WTC11 (cell line): ENCODE results near the gene MYCBP. TPM values are rescaled to one million over a fixed set of nuclear protein-coding genes. Genes with fewer than 3 reads are reported as not detected.

ENCODE experiments used
- ATAC-seq: fragments of 200-7000 bp; cut with Tn5 transposase; 2 replicates; pipeline ENCODE4 v1.10.0; 2021; ENCODE audit warnings: mild to moderate bottlenecking, moderate library complexity
- CTCF ChIA-PET: fragments of 300-600 bp; sonication (Branson Sonifier 250); formaldehyde crosslinking; loops from one replicate; lab custom pipeline; 2021; ENCODE audit warnings: antibody characterized with exemption; lab: Charles Lee
- POLR2A ChIA-PET: fragments of 350-600 bp; sonication (Branson Sonifier 250); formaldehyde crosslinking; loops from one replicate; lab custom pipeline; 2021; ENCODE audit warnings: antibody characterized with exemption; lab: Charles Lee
- DNase-seq: peaks from one replicate; pipeline ENCODE4 v3.0.0; 2021; ENCODE audit warnings: low spot score
- H3K27ac Mint-ChIP-seq: 2 replicates; pipeline ENCODE4 v1.8.0; 2021; ENCODE audit warnings: mixed read lengths
- H3K27me3 Mint-ChIP-seq: 2 replicates; pipeline ENCODE4 v1.8.0; 2021; ENCODE audit warnings: low read depth, mild to moderate bottlenecking, moderate library complexity, mixed read lengths
- H3K36me3 Mint-ChIP-seq: 2 replicates; pipeline ENCODE4 v1.8.0; 2021; ENCODE audit warnings: mixed read lengths
- H3K4me1 Mint-ChIP-seq: 2 replicates; pipeline ENCODE4 v1.8.0; 2022; ENCODE audit warnings: mixed read lengths
- H3K4me3 Mint-ChIP-seq: 2 replicates; pipeline ENCODE4 v1.8.0; 2021; ENCODE audit warnings: mild to moderate bottlenecking, moderate library complexity, mixed read lengths
- H3K9me3 Mint-ChIP-seq: 2 replicates; pipeline ENCODE4 v1.8.0; 2021; ENCODE audit warnings: mixed read lengths
- CBFB ChIP-seq: sonication (generic); formaldehyde crosslinking; IDR thresholded peaks from 2 replicates; pipeline ENCODE4 v1.8.1; 2022; ENCODE audit warnings: mild to moderate bottlenecking, low read depth, missing genetic modification reagents
- CREB1 ChIP-seq: sonication (generic); formaldehyde crosslinking; IDR thresholded peaks from 2 replicates; pipeline ENCODE4 v1.8.0; 2023; ENCODE audit warnings: mild to moderate bottlenecking, missing genetic modification reagents
- CREM ChIP-seq: sonication (generic); formaldehyde crosslinking; IDR thresholded peaks from 2 replicates; pipeline ENCODE4 v1.8.1; 2022; ENCODE audit warnings: mild to moderate bottlenecking, missing genetic modification reagents, moderate library complexity
- ETV6 ChIP-seq: sonication (generic); formaldehyde crosslinking; IDR thresholded peaks from 2 replicates; pipeline ENCODE4 v1.8.1; 2022; ENCODE audit warnings: mild to moderate bottlenecking, missing genetic modification reagents
- FOXJ3 ChIP-seq: sonication (generic); formaldehyde crosslinking; IDR thresholded peaks from 2 replicates; pipeline ENCODE4 v1.9.0; 2021; ENCODE audit warnings: missing genetic modification reagents, mild to moderate bottlenecking, borderline replicate concordance
- FOXK1 ChIP-seq: sonication (generic); formaldehyde crosslinking; IDR thresholded peaks from 2 replicates; pipeline ENCODE4 v1.8.0; 2022; ENCODE audit warnings: mild to moderate bottlenecking, moderate library complexity, missing genetic modification reagents
- GTF2I ChIP-seq: fragments of 250-450 bp; sonication (Bioruptor Pico); conservative IDR thresholded peaks from 2 replicates; pipeline ENCODE4 v1.4.0; 2021; ENCODE audit warnings: mild to moderate bottlenecking
- IRF2 ChIP-seq: sonication (generic); formaldehyde crosslinking; IDR thresholded peaks from 2 replicates; pipeline ENCODE4 v1.8.0; 2022; ENCODE audit warnings: low read depth, missing genetic modification reagents, borderline replicate concordance
- JAZF1 ChIP-seq: fragments of 250-450 bp; sonication (Bioruptor Pico); IDR thresholded peaks from 2 replicates; pipeline ENCODE4 v1.9.0; 2021; ENCODE audit warnings: moderate library complexity, mild to moderate bottlenecking, inconsistent platforms
- JUN ChIP-seq: sonication (generic); formaldehyde crosslinking; IDR thresholded peaks from 2 replicates; pipeline ENCODE4 v1.8.0; 2023; ENCODE audit warnings: mild to moderate bottlenecking, missing genetic modification reagents
- NFYB ChIP-seq: sonication (generic); formaldehyde crosslinking; conservative IDR thresholded peaks from 2 replicates; pipeline ENCODE4 v1.8.0; 2022; ENCODE audit warnings: low read depth, missing genetic modification reagents
- NR3C1 ChIP-seq: sonication (generic); formaldehyde crosslinking; conservative IDR thresholded peaks from 2 replicates; pipeline ENCODE4 v1.8.1; 2023; ENCODE audit warnings: low read depth, mild to moderate bottlenecking, missing genetic modification reagents
- RELA ChIP-seq: sonication (generic); formaldehyde crosslinking; IDR thresholded peaks from 2 replicates; pipeline ENCODE4 v1.8.1; 2022; ENCODE audit warnings: missing genetic modification reagents, mild to moderate bottlenecking, borderline replicate concordance
- RORB ChIP-seq: fragments of 250-450 bp; sonication (Bioruptor Pico); IDR thresholded peaks from 2 replicates; pipeline ENCODE4 v1.9.0; 2021; ENCODE audit warnings: mild to moderate bottlenecking
- SMAD3 ChIP-seq: sonication (generic); formaldehyde crosslinking; IDR thresholded peaks from 2 replicates; pipeline ENCODE4 v1.8.0; 2022; ENCODE audit warnings: missing genetic modification reagents, mild to moderate bottlenecking, borderline replicate concordance
- SP1 ChIP-seq: sonication (generic); formaldehyde crosslinking; conservative IDR thresholded peaks from 2 replicates; pipeline ENCODE4 v1.8.1; 2022; ENCODE audit warnings: missing genetic modification reagents
- TCF7 ChIP-seq: sonication (generic); formaldehyde crosslinking; IDR thresholded peaks from 2 replicates; pipeline ENCODE4 v1.8.0; 2022; ENCODE audit warnings: mild to moderate bottlenecking, low read depth, missing genetic modification reagents, moderate library complexity
- ZNF219 ChIP-seq: sonication (generic); formaldehyde crosslinking; IDR thresholded peaks from 2 replicates; pipeline ENCODE4 v1.8.0; 2023; ENCODE audit warnings: missing genetic modification reagents, mild to moderate bottlenecking, borderline replicate concordance
- ZNF263 ChIP-seq: sonication (generic); formaldehyde crosslinking; IDR thresholded peaks from 2 replicates; pipeline ENCODE4 v1.8.1; 2022; ENCODE audit warnings: low read depth, mild to moderate bottlenecking, moderate library complexity, missing genetic modification reagents
- ZNF396 ChIP-seq: fragments of 250-450 bp; sonication (Bioruptor Pico); IDR thresholded peaks from 2 replicates; pipeline ENCODE4 v1.8.0; 2021; ENCODE audit warnings: mild to moderate bottlenecking, moderate library complexity, borderline replicate concordance
- total RNA-seq: library from RNA; stranded (reverse); gene quantifications from 3 replicates; pipeline ENCODE4 v1.2.3, GENCODE V29; 2021
- TF ChIP-seq, protein P1 (sequence below): sonication (generic); formaldehyde crosslinking; IDR thresholded peaks from 2 replicates; pipeline ENCODE4 v1.8.1; 2023; ENCODE audit warnings: mild to moderate bottlenecking, missing genetic modification reagents
- TF ChIP-seq, protein P2 (sequence below): fragments of 250-450 bp; sonication (Bioruptor Pico); conservative IDR thresholded peaks from 2 replicates; pipeline ENCODE4 v1.9.0; 2021; ENCODE audit warnings: mild to moderate bottlenecking
- TF ChIP-seq, protein P3 (sequence below): fragments of 250-450 bp; sonication (Bioruptor Pico); IDR thresholded peaks from 2 replicates; pipeline ENCODE4 v1.9.0; 2021; ENCODE audit warnings: mild to moderate bottlenecking
- TF ChIP-seq, protein P4 (sequence below): sonication (generic); formaldehyde crosslinking; IDR thresholded peaks from 2 replicates; pipeline ENCODE4 v1.8.0; 2023; ENCODE audit warnings: mild to moderate bottlenecking, missing genetic modification reagents

Gene MYCBP
- total RNA-seq, 1 experiment from 2014 or later: 31.4 TPM

DNA sequence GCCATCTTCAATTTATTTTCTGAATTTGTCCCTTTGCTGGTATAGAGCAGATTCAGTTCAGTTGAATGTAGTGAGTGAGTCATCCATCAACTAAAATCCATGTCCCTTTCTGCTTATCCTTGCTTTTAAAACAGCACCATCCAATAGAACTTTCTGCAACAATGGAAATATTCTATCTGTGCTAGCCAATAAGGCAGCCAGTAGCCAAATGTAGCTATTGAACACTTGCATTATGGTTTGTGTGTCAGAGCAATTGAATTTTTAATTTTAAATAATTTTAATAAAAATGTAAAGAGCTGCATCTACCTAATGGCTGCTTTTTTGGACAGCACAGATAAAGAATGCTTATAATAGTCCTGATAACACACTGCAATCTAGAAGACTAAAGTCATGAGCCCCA lies 8.3 kb upstream of the MYCBP start, which contains the start of gene GJA9:
Gene GJA9 (minus strand): TSS at position 101 of the 400 bp plus-strand sequence. CDS start 5,489 bp downstream, outside the sequence.
- H3K36me3 Mint-ChIP-seq: no peaks in the 10 kb centered on the region
- no peaks in the 10 kb centered on the region for H3K27me3 Mint-ChIP-seq
- DNase-seq: no peak
- POLR2A ChIA-PET: no interaction called here
- H3K27ac Mint-ChIP-seq: no peak within 1 kb of the TSS
- no peak for TF ChIP-seq RORB (CRISPR knock-in tag)
- TF ChIP-seq NFYB (CRISPR knock-in tag): no peak
- no peak for TF ChIP-seq JUN
- no peak for TF ChIP-seq RELA
- TF ChIP-seq TCF7 (CRISPR knock-in tag): no peak
- TF ChIP-seq FOXJ3: no peak
- TF ChIP-seq NR3C1 (CRISPR knock-in tag): no peak
- TF ChIP-seq SP1 (CRISPR knock-in tag): no peak
- TF ChIP-seq CREM: no peak
- TF ChIP-seq ZNF219 (CRISPR knock-in tag): no peak
- no peak for TF ChIP-seq GTF2I
- TF ChIP-seq FOXK1 (CRISPR knock-in tag): no peak
- TF ChIP-seq, protein P1, sequence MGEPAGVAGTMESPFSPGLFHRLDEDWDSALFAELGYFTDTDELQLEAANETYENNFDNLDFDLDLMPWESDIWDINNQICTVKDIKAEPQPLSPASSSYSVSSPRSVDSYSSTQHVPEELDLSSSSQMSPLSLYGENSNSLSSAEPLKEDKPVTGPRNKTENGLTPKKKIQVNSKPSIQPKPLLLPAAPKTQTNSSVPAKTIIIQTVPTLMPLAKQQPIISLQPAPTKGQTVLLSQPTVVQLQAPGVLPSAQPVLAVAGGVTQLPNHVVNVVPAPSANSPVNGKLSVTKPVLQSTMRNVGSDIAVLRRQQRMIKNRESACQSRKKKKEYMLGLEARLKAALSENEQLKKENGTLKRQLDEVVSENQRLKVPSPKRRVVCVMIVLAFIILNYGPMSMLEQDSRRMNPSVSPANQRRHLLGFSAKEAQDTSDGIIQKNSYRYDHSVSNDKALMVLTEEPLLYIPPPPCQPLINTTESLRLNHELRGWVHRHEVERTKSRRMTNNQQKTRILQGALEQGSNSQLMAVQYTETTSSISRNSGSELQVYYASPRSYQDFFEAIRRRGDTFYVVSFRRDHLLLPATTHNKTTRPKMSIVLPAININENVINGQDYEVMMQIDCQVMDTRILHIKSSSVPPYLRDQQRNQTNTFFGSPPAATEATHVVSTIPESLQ (CRISPR knock-in tag): no peak
- no peak for TF ChIP-seq ETV6 (CRISPR knock-in tag)
- no peak for TF ChIP-seq SMAD3
- TF ChIP-seq IRF2: no peak
- TF ChIP-seq CREB1: no peak
- no peak for TF ChIP-seq JAZF1 (CRISPR knock-in tag)
- TF ChIP-seq, protein P2, sequence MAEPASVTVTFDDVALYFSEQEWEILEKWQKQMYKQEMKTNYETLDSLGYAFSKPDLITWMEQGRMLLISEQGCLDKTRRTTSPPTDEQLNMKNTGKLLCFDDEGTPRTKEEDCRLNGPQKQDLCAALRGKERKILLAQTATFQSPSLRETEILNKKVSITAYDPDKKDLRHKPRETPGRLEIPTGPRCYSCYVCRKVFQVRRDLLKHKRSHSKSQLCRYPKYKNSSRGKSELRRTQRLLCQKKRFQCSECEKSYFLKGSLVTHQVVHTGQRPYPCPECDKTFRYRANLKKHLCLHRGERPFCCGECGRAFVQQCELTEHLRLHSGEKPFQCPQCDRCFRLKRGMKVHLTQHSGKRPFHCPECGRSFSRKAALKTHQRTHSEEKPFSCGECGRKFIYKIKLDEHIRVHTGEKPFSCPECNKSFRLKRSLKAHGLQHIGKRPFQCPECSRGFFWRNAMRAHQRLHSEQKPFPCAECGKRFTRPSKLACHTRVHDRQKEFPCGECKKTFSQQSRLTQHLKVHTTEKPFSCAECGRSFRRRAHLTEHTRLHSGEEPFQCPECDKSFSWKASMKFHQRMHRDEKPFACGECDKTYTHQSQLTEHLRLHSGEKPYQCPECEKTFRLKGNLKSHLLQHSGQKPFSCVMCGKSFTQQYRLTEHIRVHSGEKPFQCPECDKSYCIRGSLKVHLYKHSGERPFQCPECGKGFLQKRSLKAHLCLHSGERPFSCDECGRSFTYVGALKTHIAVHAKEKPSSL (CRISPR knock-in tag): no peak
- TF ChIP-seq, protein P3, sequence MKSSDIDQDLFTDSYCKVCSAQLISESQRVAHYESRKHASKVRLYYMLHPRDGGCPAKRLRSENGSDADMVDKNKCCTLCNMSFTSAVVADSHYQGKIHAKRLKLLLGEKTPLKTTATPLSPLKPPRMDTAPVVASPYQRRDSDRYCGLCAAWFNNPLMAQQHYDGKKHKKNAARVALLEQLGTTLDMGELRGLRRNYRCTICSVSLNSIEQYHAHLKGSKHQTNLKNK (CRISPR knock-in tag): no peak
- no peaks in the 10 kb centered on the region for H3K9me3 Mint-ChIP-seq
- H3K4me1 Mint-ChIP-seq: peaks cover 2% of the 10 kb centered on the region; the same call in 1 of the 2 replicates
- H3K4me3 Mint-ChIP-seq: no peak within 1 kb of the TSS
- CTCF ChIA-PET: interaction anchor here (1.4 kb wide), 1 partner anchor 83 kb away, joined by 3 read pairs; no protein-coding TSS in a partner anchor
- no peak for ATAC-seq

DNA sequence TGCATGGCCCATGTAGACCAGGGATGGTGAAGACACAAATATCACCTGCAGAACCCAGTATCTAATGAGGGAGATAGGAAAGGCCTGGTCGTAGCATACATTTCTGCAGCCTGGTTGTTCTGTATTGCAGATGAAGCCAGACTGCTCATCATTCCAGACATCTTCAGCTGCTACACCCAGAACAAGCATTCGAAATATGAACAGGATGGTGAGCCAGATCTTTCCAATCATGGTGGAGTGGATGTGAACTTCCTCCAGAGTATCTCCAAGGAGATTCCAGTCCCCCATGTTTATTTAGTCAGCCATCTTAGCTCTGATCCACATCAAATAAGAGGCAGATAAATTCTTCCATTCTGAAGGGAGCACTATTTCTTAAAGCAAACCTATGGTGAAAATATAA lies 2.7 kb upstream of the MYCBP start:
- DNase-seq (no peak), ATAC-seq (no peak)
- peak overlapping the region; percentile 6; the same call in 1 of the 2 replicates for H3K27ac Mint-ChIP-seq
- TF ChIP-seq ZNF263 (CRISPR knock-in tag): no peak
- TF ChIP-seq ZNF396 (CRISPR knock-in tag): no peak
- TF ChIP-seq, protein P4, sequence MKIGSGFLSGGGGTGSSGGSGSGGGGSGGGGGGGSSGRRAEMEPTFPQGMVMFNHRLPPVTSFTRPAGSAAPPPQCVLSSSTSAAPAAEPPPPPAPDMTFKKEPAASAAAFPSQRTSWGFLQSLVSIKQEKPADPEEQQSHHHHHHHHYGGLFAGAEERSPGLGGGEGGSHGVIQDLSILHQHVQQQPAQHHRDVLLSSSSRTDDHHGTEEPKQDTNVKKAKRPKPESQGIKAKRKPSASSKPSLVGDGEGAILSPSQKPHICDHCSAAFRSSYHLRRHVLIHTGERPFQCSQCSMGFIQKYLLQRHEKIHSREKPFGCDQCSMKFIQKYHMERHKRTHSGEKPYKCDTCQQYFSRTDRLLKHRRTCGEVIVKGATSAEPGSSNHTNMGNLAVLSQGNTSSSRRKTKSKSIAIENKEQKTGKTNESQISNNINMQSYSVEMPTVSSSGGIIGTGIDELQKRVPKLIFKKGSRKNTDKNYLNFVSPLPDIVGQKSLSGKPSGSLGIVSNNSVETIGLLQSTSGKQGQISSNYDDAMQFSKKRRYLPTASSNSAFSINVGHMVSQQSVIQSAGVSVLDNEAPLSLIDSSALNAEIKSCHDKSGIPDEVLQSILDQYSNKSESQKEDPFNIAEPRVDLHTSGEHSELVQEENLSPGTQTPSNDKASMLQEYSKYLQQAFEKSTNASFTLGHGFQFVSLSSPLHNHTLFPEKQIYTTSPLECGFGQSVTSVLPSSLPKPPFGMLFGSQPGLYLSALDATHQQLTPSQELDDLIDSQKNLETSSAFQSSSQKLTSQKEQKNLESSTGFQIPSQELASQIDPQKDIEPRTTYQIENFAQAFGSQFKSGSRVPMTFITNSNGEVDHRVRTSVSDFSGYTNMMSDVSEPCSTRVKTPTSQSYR (CRISPR knock-in tag): no peak
- no peak for TF ChIP-seq CBFB (CRISPR knock-in tag)
- peaks cover 12% of the 10 kb centered on the region for H3K4me1 Mint-ChIP-seq
- CTCF ChIA-PET: no interaction called here
- POLR2A ChIA-PET: no interaction called here
- no peak overlapping the region for H3K4me3 Mint-ChIP-seq
- H3K36me3 Mint-ChIP-seq: no peaks in the 10 kb centered on the region
- no peaks in the 10 kb centered on the region for H3K27me3 Mint-ChIP-seq
- H3K9me3 Mint-ChIP-seq: no peaks in the 10 kb centered on the region
